K562 (cell line): ENCODE results near the gene AK2. TPM values are rescaled to one million over a fixed set of nuclear protein-coding genes. Genes with fewer than 3 reads are reported as not detected.
A peak's percentile ranks its signal among the peaks of the same experiment; 100 is the strongest.

Experiments used
- CTBP1 ChIP-seq: fragments of 450-650 bp; IDR thresholded peaks from 2 replicates; pipeline ENCODE4 v1.6.1; 2016; ENCODE audit warnings: borderline replicate concordance
- ETV6 ChIP-seq, 3 experiments: fragments of 150-350 bp in 1 of 3; sonication (generic) in 1 of 3; formaldehyde crosslinking in 1 of 3; IDR thresholded peaks; 2 replicates each; pipeline versions ENCODE4 v1.6.1 to v1.8.0; 2014 to 2022; ENCODE audit warnings: borderline replicate concordance in 2 of 3, low read depth in 2 of 3, antibody characterized with exemption in 1 of 3, low read length in 1 of 3, mild to moderate bottlenecking in 1 of 3, missing genetic modification reagents in 1 of 3
- FOXO4 ChIP-seq: fragments of 450-650 bp; formaldehyde crosslinking; IDR thresholded peaks from 2 replicates; pipeline ENCODE4 v1.4.0; 2020; ENCODE audit warnings: mild to moderate bottlenecking, moderate library complexity
- GABPB1 ChIP-seq: sonication (generic); formaldehyde crosslinking; IDR thresholded peaks from 2 replicates; pipeline ENCODE4 v1.8.0; 2022; ENCODE audit warnings: mild to moderate bottlenecking, missing genetic modification reagents
- GTF3C2 ChIP-seq: IDR thresholded peaks from 3 replicates; pipeline ENCODE4 v1.6.1; 2011; ENCODE audit warnings: borderline replicate concordance, mild to moderate bottlenecking, moderate library complexity; ENCODE audit not compliant: insufficient read length; ENCODE audit errors: extremely low read depth
- MED1 ChIP-seq: sonication (generic); formaldehyde crosslinking; IDR thresholded peaks from 2 replicates; pipeline ENCODE4 v1.8.1; 2023; ENCODE audit warnings: missing genetic modification reagents, borderline replicate concordance
- NFATC3 ChIP-seq: fragments of 450-650 bp; IDR thresholded peaks from 2 replicates; pipeline ENCODE4 v1.6.1; 2017; ENCODE audit warnings: mild to moderate bottlenecking
- POLR3G ChIP-seq: IDR thresholded peaks from 2 replicates; pipeline ENCODE4 v1.6.1; 2011; ENCODE audit not compliant: insufficient read length, insufficient replicate concordance; ENCODE audit errors: extremely low read depth
- PYGO2 ChIP-seq: fragments of 450-650 bp; IDR thresholded peaks from 2 replicates; pipeline ENCODE4 v1.6.1; 2016; ENCODE audit warnings: mild to moderate bottlenecking, missing genetic modification characterization, moderate library complexity, missing compliant biosample characterization
- TEAD4 ChIP-seq, 2 experiments: sonication (generic) in 1 of 2; formaldehyde crosslinking in 1 of 2; IDR thresholded peaks; 2 replicates each; pipeline versions ENCODE4 v1.6.1 to v1.8.0; 2012 to 2022; ENCODE audit warnings: borderline replicate concordance in 1 of 2, inconsistent platforms in 1 of 2, low read length in 1 of 2, mild to moderate bottlenecking in 1 of 2, missing genetic modification reagents in 1 of 2
- XRCC4 ChIP-seq: IDR thresholded peaks from one replicate; pipeline ENCODE4 v1.6.1; 2011; ENCODE audit not compliant: insufficient read depth, insufficient read length; ENCODE audit errors: extremely low read depth
- ZBTB7A ChIP-seq: IDR thresholded peaks from 2 replicates; pipeline ENCODE4 v1.6.1; 2011; ENCODE audit warnings: low read depth, mild to moderate bottlenecking, low read length, moderate library complexity, borderline replicate concordance; ENCODE audit not compliant: control insufficient read depth
- ZNF280A ChIP-seq: fragments of 450-650 bp; IDR thresholded peaks from 2 replicates; pipeline ENCODE4 v1.6.1; 2018; ENCODE audit warnings: mild to moderate bottlenecking, low read depth; ENCODE audit not compliant: partially characterized antibody
- ZNF76 ChIP-seq: fragments of 250-450 bp; sonication (Bioruptor Pico); IDR thresholded peaks from 2 replicates; pipeline ENCODE4 v1.4.0; 2020; ENCODE audit warnings: mild to moderate bottlenecking, moderate library complexity, borderline replicate concordance
- polyA plus RNA-seq, 8 experiments: library from polyadenylated mRNA; depleted of rRNA in 4 of 8; stranded (reverse) in 5 of 8; unstranded in 3 of 8; fragments of >200 nt; fragmentation: Nextera tagmentation in 2 of 8; fragmentation: Illumina TruSeq in 1 of 8; extraction: Ambion mirVana in 2 of 8; extraction: Trizol in 1 of 8; gene quantifications; 2 replicates each; pipeline versions ENCODE4 v1.2.1 to v1.2.3, GENCODE V29; 2011 to 2014; ENCODE audit warnings: inconsistent platforms in 1 of 8, missing spikeins in 1 of 8
- total RNA-seq, 7 experiments: library from RNA; depleted of rRNA in 6 of 7; stranded (reverse); fragments of >200 nt in 6 of 7; fragmentation: Illumina TruSeq in 2 of 7; extraction: Trizol in 2 of 7; gene quantifications; 2 replicates each; pipeline versions ENCODE4 v1.2.1 to v1.2.3, GENCODE V29; 2011 to 2021; ENCODE audit warnings: low replicate concordance in 1 of 7
- TF ChIP-seq, protein P1 (sequence below): fragments of 250-450 bp; sonication (Bioruptor Pico); IDR thresholded peaks from 2 replicates; pipeline ENCODE4 v1.5.0; 2021
- TF ChIP-seq, protein P2 (sequence below): fragments of 450-650 bp; formaldehyde crosslinking; IDR thresholded peaks from 2 replicates; pipeline ENCODE4 v1.4.0; 2020; ENCODE audit warnings: mild to moderate bottlenecking, moderate library complexity

Gene AK2
- total and polyA plus RNA-seq, 9 of the 15 experiments (the other 6 are each of a cell fraction or from before 2014, with no cell fraction given) = 105 to 1,050 (median 509) TPM

- TF ChIP-seq FOXO4 (CRISPR knock-in tag) (no peak), ZNF76 (CRISPR knock-in tag) (no peak; the same call in 1 of the 2 replicates), ZBTB7A (peak; percentile 49; the same call in 1 of the 2 replicates), ETV6 (IDR thresholded peaks at IDR 0.05; ENCODE audit: borderline replicate concordance in 1 of 2, low read depth in 2 of 2, low read length in 1 of 2) (no peak), ETV6 (CRISPR knock-in tag; IDR thresholded peaks at IDR 0.05; ENCODE audit: borderline replicate concordance) (0 out of 2 replicates have a peak, but pooled peaks have one; percentile 34), GABPB1 (CRISPR knock-in tag) (peak; percentile 91), CTBP1 (peak; percentile 70), XRCC4 (no peak), NFATC3 (peak; percentile 55; the same call in 1 of the 2 replicates), ZNF280A (no peak), GTF3C2 (no peak), POLR3G (no peak), MED1 (CRISPR knock-in tag) (no peak), TEAD4 (IDR thresholded peaks at IDR 0.05; ENCODE audit: low read length) (peak; percentile 71), TEAD4 (CRISPR knock-in tag; IDR thresholded peaks at IDR 0.05; ENCODE audit: borderline replicate concordance) (no peak), PYGO2 (no peak)
- TF ChIP-seq, protein P1, sequence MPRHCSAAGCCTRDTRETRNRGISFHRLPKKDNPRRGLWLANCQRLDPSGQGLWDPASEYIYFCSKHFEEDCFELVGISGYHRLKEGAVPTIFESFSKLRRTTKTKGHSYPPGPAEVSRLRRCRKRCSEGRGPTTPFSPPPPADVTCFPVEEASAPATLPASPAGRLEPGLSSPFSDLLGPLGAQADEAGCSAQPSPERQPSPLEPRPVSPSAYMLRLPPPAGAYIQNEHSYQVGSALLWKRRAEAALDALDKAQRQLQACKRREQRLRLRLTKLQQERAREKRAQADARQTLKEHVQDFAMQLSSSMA = no peak; the same call in 1 of the 2 replicates
- TF ChIP-seq, protein P2, sequence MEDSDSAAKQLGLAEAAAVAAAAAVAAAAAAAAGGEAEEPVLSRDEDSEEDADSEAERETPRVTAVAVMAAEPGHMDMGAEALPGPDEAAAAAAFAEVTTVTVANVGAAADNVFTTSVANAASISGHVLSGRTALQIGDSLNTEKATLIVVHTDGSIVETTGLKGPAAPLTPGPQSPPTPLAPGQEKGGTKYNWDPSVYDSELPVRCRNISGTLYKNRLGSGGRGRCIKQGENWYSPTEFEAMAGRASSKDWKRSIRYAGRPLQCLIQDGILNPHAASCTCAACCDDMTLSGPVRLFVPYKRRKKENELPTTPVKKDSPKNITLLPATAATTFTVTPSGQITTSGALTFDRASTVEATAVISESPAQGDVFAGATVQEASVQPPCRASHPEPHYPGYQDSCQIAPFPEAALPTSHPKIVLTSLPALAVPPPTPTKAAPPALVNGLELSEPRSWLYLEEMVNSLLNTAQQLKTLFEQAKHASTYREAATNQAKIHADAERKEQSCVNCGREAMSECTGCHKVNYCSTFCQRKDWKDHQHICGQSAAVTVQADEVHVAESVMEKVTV (CRISPR knock-in tag) = no peak
These were observed at the start of gene AK2 (continued) for GRCh38 chr1:33036526-33037503.
